IMR-90 (cell line): ENCODE measurements around the gene FAM227B.

ENCODE experiments used
- BHLHE40 ChIP-seq: fragments of 150-350 bp; IDR thresholded peaks from 2 replicates; pipeline ENCODE4 v1.6.1; 2016; ENCODE audit warnings: mild to moderate bottlenecking, low read depth, low read length
- CHD1 ChIP-seq: IDR thresholded peaks from 2 replicates; pipeline ENCODE4 v1.6.1; 2012; ENCODE audit warnings: low read depth, low read length, improper control_type of control experiment
- MXI1 ChIP-seq: IDR thresholded peaks from 2 replicates; pipeline ENCODE4 v1.6.1; 2012; ENCODE audit warnings: low read depth, mild to moderate bottlenecking, low read length, moderate library complexity, borderline replicate concordance
- POLR2A ChIP-seq: IDR thresholded peaks from 2 replicates; pipeline ENCODE4 v1.6.1; 2012; ENCODE audit warnings: mild to moderate bottlenecking, low read depth, low read length
- RAD21 ChIP-seq: IDR thresholded peaks from 2 replicates; pipeline ENCODE4 v1.6.1; 2012; ENCODE audit warnings: low read length, improper control_type of control experiment
- RCOR1 ChIP-seq: IDR thresholded peaks from 2 replicates; pipeline ENCODE4 v1.6.1; 2012; ENCODE audit warnings: mild to moderate bottlenecking, low read length, improper control_type of control experiment; ENCODE audit not compliant: insufficient replicate concordance
- TF ChIP-seq, protein P1 (sequence below): conservative IDR thresholded peaks from 2 replicates; pipeline ENCODE4 v1.5.1; 2012; ENCODE audit warnings: mild to moderate bottlenecking, low read depth, low read length, improper control_type of control experiment
- TF ChIP-seq, protein P2 (sequence below): fragments of 150-350 bp; IDR thresholded peaks from 2 replicates; pipeline ENCODE4 v1.6.1; 2016; ENCODE audit warnings: low read depth, mild to moderate bottlenecking, low read length, moderate library complexity, borderline replicate concordance
- TF ChIP-seq, protein P3 (sequence below): fragments of 150-350 bp; IDR thresholded peaks from 2 replicates; pipeline ENCODE4 v1.6.1; 2017; ENCODE audit warnings: mild to moderate bottlenecking, antibody characterized with exemption, low read length, low read depth

DNA sequence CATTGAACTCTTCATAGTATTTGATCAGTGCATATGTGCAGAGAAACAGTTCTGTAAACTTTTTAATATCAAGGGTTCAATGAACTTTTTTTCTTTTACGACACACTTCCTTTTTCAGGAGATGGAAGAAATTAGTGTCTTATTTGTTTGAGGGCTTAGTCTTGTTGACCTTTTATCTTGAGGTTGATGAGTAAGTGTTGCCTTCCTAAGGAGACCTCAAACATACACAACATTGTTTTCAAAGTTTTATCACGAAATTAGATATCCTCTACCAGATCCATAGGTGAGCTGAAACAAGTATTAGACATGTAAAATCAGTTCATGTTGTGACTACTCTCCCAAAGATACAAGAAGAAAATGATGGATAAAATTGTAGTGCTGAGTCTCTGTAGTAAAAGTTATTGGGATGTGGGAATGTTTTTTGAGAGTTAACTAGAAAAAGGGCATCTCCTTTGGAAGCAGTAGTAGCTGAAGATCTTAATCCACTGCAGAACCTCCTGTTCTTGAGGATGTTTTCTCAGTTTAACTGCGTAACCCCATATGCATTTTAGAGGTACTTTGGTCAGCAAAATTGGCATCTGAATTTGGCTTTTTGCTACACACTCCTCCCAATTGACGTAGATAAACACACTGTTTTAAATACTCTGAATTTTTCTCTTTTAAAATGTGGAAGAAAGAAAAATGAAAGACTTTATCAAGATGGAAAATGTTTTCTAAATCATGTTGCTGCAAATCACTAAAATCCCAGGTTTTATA is 333.8 kb downstream of the FAM227B start:
- TF ChIP-seq, protein P1, sequence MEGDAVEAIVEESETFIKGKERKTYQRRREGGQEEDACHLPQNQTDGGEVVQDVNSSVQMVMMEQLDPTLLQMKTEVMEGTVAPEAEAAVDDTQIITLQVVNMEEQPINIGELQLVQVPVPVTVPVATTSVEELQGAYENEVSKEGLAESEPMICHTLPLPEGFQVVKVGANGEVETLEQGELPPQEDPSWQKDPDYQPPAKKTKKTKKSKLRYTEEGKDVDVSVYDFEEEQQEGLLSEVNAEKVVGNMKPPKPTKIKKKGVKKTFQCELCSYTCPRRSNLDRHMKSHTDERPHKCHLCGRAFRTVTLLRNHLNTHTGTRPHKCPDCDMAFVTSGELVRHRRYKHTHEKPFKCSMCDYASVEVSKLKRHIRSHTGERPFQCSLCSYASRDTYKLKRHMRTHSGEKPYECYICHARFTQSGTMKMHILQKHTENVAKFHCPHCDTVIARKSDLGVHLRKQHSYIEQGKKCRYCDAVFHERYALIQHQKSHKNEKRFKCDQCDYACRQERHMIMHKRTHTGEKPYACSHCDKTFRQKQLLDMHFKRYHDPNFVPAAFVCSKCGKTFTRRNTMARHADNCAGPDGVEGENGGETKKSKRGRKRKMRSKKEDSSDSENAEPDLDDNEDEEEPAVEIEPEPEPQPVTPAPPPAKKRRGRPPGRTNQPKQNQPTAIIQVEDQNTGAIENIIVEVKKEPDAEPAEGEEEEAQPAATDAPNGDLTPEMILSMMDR = no peak
- TF ChIP-seq RAD21 (no peak), CHD1 (no peak), POLR2A (no peak), BHLHE40 (no peak), MXI1 (no peak), RCOR1 (no peak)
- TF ChIP-seq, protein P2, sequence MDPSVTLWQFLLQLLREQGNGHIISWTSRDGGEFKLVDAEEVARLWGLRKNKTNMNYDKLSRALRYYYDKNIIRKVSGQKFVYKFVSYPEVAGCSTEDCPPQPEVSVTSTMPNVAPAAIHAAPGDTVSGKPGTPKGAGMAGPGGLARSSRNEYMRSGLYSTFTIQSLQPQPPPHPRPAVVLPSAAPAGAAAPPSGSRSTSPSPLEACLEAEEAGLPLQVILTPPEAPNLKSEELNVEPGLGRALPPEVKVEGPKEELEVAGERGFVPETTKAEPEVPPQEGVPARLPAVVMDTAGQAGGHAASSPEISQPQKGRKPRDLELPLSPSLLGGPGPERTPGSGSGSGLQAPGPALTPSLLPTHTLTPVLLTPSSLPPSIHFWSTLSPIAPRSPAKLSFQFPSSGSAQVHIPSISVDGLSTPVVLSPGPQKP = no peak
- TF ChIP-seq, protein P3, sequence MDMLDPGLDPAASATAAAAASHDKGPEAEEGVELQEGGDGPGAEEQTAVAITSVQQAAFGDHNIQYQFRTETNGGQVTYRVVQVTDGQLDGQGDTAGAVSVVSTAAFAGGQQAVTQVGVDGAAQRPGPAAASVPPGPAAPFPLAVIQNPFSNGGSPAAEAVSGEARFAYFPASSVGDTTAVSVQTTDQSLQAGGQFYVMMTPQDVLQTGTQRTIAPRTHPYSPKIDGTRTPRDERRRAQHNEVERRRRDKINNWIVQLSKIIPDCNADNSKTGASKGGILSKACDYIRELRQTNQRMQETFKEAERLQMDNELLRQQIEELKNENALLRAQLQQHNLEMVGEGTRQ = no peak
